ENCODE data around the gene TXNDC12.
"Not testable (repeated sequence)": the region's sequence is repeated elsewhere in the genome, so short reads cannot be mapped to it uniquely, and the experiment has no call there.

The TXNDC12 gene

DNA sequence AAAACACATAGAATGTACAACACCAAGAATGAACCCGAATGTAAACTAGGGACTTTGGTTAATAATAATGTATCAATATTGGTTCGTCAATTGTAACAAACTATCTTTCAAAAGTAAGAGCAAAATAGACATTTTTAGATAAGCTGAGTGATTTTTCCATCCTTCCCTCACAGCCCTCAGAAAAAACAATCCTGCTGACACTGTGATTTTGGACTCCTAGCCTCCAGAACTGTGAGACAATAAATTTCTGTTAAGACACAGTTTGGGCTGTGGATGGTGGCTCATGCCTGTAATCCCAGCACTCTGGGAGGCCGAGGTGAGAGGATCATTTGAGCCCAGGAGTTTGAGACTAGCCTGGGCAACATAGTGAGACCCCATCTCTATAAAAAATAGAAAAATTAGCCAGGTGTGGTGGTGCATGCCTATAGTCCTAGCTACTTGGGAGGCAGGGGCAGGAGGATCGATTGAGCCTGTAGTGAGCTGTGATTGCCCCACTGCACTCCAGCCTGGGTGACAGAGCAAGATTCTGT, 9.3 kb downstream of the TXNDC12 start:
- not testable (repeated sequence) for DNase-seq

DNA sequence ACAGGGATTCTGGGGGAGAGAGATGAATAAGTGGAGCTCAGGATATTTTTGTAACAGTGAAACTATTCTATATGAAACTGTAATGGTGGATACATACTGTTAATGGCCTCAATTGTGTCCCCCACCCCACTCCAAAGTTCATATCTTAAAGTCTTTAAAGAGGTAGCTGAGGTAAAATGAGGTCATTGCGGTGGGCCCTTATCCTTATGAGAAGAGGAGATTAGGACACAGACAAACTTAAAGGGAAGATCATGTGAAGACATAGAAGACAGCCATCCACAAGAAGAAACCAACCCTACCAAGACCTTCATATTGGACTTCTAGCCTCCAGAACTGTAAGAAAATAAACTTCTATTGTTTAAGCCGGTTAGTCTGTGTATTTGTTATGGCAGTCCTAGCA, 9.8 kb downstream of the TXNDC12 start:
- no peak for DNase-seq

DNA sequence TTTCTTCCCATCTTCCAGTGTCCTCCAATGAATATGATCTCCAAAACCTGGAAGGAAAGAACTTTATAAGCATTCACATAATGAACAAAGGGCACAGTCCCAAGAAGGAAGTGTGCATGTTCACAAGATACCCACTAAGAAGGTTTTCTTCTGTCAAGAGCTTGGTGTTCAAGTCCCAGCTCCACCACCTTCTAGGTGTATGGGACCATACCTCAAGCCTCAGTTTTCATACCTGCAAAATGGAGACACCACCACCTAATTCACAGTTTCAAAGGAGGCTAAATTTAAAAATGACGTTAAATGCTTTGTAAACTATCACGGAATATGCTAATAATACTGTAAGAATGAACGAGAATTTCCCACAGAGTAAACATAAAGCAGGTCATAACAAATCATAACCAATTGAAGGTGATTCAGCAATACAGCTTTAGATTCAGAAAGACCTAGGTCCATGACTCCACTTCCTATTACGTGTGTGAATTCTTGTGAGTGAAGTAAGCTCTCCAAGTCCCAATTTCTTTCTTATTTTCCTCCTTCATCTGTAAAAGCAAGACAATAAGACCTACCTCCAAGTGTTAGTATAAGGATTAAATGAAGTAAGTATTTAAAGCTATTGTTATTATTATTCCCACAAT, 13.3 kb downstream of the TXNDC12 start:
- no peak for DNase-seq

DNA sequence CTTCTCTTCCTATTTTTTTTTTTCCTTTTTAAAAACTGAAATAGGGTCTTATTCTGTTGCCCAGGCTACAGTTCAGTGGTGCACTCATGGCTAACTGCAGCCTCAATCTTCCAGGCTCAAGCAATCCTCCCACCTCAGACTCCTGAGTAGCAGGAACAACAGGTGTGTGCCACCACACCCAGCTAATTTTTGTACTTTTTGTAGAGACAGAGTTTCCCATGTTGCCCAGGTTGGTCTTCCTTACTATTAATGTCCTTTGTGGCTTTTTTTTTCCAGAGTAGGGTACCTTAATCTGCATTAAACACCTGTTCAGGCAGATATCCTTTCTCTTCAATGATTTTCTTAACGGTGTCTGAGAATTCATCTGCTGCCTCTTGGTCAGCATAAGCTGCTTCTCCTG, 17.1 kb downstream of the TXNDC12 start:
- no peak for DNase-seq

DNA sequence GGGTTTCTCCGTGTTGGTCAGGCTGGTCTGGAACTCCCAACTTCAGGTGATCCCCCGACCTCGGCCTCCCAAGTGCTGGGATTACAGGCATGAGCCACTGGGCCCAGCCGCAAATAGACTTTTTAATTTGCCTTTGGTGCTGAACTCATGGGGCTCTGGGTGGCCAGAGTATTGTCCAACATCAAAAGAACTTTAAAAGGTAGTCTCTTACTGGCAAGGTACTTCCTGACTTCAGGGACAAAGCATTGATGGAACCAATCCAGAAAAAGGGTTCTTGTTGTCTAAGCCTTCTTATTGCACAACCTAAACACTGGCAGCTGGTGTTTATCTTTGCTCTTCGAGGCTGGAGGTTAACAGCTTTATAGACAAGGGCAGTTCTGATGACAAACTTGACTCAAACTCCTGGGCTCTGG, 17.6 kb downstream of the TXNDC12 start:
- peak; percentile 58 for DNase-seq

DNA sequence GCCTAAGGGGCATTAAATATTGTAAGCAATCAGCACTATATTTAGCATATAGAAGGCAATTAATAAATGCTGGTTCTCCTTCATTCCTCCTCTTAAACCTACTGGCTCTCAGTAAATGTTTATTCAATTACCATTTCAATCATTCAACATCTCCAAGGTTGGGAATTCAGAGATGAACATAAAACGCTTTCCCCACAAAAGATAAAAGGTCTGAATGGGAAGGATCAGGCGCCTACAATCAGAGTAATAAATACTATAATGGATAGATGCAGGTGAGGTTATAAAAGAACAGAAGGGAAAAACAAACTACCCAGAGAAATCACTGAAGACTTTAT, 21.0 kb downstream of the TXNDC12 start:
- DNase-seq, result no peak

DNA sequence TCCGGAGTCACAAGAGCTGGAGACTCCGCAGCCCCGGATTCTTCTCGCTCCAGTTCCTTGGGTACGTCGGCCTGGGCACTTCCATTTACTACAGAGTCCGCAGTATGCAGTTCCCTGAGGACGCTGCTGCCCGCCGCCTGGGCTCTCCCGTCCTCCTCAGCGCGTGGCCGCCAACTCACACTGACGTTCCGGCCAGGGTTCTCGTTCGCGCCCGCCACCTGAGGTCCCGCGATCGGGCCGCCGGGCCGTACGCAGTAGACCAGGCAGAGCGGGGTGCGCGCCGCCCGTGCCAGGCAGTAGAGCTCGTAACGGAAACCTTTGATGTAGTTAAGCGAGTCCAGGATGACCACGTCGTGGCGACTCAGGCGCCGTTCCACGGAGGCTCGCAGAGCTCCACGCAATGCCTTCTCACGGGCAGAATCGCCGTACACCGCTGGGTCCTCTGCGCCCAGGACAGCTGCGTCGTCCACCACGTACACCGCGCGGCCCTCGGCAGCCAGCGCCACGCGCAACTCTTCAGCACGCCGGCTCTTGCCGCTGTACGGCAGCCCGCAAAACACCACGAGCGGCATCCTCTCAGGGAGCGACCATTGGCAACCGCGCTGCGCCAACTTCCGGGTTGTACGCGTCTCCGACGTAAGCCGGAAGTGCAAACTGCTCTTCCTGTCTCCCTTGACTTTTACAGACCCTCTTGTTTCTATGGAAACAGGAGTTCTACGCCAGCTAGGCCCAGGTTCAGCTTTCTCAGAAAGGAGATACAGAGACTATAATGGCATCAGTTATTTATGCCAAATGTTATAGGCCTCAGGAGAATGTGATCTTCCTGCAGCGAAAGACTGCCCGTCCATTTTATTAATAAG, 21.6 kb downstream of the TXNDC12 start, which contains the start of gene KTI12:
Gene KTI12, minus strand, starts transcription at position 621 of the 860 bp plus-strand sequence. Its CDS starts 49 bp downstream, at position 572.
- DNase-seq, result peak; percentile 92

DNA sequence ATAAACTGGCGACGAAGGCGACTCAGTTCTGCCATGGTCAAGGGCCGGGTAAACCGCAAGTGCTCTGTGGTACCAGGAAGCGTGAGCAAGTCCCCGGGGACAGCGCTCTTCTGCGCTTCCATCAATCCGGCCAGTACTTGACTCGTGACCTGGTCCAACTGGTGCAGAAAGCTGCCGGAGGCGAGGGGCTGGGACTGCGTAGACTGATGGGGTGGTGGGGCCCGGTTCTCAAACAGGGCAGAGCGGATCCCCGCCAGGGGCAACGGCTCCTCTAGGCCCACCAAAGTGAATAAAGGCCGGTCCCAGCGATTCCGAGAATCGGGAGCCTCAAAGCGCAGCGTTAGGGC, 22.2 kb downstream of the TXNDC12 start:
- peak; percentile 72 for DNase-seq

DNA sequence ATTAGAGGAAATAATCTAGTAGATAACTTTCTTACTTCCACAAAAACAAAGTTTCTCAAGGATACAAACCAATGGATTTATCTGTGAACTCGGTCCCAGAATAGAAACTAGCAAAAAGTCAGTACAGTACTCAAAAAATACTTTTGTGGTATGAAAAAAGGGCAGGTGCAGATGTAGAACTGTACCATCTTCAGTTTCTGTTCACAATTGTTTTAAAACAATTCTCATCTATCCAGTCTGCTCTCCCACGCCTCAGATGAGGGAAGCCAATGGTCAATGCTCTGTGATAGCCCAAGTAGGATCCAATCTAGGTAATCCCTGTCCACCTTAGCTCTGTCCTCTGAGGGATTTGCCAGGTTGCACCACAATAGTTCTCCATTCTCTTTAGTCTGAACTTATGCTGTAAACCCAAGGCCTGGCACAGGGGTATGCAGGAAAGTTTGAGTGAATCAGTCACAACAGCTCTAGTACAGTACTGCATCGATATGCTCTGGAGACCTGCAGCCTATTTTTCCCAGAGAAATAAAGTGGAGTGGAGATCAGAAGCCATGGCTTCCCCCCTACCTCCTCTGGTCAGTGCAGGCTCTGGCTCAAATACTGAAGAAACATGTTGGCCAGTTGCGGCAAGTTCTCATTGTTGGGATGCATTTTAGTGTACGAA, 22.7 kb downstream of the TXNDC12 start:
- no peak for DNase-seq

DNA sequence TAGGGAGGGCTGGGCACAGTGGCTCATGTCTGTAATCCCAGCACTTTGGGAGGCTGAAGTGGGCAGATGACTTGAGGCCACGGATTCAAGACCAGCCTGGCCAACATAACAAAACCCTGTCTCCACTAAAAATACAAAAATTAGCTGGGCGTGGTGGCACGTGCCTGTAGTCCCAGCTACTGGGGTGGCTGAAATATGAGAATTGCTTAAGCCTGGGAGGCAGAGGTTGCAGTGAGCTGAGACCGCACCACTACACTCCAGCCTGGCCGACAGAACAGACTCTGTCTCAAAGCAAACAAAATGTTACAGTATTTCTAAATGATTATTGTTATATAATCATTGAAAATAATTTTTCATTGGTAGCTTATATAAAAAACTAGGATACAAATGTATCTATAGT, 26.2 kb downstream of the TXNDC12 start:
- DNase-seq, result not testable (repeated sequence)

DNA sequence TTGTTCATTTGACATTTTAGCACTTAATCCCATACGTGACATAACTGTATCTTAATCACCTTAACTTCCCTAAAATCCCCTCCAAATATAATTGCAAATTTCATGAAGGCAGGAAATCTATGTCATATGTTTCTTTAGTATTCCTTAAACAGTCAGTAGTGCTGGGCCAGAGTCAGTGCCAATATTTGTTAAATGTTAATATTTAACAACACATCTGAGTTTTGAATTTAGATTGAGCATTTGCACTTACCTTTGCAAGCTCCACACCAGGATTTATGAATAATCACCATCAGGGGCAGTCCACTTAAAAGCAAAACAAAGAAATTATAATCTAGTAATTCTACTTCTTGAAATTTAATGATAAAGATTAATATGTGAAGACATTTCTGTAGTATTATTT, 26.7 kb downstream of the TXNDC12 start:
- no peak for DNase-seq

DNA sequence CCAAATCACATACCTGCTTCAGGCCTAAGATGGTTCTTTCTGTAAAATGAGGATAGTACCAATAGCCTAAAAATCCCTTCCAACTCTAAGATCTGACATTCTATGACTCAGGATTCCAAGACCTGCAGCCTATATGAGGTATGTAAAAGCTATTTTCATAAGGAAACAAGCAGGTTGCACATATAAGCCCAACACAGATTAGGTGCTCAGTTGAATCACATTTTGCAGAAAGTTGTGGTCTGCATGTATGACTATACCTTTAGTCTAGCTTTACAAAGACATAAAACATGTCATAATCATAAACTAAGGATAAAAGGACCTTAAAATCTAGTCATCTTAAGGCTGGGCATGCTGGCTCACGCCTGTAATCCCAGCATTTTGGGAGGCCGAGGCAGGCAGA, 28.7 kb downstream of the TXNDC12 start:
- no peak for DNase-seq

DNA sequence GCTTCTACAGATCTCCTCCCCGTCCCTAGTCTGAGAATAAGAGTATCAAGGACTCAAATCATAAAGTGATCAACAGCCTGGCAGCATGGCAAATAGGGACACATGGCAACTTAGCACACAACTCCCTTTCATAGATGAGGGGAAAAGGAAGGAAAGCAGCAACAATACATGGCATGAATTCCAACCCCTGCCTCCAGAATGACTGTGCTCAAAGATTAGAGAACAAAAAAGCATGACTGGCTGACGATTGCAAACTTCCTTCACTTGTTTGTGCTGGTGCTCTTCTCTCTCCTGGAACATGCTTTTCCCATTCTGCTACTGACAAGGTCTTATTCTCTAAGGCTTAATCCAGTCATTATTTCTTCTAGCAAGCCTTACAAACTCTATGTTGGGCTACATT, 32.9 kb downstream of the TXNDC12 start:
- no peak for DNase-seq

DNA sequence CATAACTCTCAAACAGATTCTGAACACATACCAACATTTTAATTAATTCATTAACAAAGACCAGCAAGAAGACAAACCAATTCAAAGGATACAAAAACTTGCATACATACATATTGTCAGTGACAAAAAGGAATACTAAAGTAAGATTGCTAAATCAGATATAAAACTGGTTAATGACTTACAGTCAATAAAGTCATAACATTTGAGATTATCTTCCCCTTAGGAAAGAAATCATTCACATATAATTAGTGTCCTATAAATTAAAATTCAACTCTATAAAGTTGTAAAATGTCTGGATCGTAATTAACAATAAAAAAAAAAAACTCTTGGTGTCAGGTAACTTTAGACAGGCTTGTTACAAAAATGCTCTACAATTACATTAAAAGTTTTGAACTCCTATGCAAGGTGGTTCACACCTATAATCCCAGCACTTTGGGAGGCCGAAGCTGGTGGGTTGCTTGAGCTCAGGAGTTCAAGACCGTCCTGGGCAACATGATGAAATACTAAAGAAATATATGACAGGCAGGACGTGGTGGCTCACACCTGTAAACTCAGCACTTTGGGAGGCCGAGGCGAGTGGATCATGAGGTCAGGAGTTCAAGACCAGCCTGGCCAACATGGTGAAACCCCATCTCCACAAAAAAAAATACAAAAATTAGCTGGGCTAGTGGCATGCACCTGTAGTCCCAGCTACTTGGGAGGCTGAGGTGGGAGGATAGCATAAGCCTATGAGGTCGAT, 46.8 kb downstream of the TXNDC12 start:
- DNase-seq, result no peak

DNA sequence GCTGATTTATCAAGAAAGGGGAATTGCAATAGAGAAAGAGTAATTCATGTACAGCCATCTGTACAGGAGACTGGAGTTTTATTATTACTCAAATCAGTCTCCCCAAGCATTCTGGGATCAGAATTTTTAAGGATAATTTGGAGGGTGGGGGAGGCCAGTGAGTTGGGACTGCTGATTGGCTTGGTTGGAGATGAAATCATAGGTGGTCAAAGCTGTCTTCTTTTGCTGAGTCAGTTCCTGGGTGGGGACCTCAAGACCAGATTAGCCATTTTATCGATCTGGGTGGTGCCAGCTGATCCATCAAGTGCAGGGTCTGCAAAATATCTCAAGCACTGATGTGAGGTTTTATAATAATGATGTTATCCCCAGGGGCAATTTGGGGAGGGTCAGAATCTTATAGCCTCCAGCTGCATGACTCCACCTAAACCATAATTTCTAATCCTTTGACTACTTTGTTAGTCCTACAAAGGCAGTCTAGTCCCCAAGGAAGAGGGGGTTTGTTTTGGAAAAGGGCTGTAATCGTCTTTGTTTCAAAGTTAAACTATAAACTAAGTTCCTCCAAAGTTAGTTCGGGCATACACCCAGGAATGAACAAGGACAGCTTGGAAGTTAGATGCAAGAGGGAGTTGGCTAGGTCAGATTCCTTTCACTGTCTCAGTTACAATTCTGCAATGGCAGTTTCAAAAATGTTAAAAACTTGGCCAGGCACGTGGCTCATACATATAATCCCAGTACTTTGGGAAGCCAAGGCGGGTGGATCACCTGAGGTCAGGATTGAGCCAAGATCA, 47.6 kb downstream of the TXNDC12 start:
- no peak for DNase-seq

DNA sequence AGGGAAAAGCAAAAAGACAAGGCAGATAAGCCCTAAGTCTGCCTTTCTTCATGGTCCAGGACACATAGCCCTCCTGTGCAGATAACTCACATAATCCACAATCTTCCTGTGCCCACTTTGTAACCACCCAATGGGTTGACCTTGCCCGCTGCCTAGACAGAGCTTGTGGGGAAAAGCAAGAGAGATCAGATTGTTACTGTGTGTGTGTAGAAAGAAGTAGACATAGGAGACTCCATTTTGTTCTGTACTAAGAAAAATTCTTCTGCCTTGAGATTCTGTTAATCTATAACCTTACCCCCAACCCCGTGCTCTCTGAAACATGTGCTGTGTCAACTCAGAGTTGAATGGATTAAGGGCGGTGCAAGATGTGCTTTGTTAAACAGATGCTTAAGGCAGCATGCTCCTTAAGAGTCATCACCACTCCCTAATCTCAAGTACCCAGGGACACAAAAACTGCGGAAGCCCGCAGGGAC, 48.9 kb downstream of the TXNDC12 start:
- not testable (repeated sequence) for DNase-seq

DNA sequence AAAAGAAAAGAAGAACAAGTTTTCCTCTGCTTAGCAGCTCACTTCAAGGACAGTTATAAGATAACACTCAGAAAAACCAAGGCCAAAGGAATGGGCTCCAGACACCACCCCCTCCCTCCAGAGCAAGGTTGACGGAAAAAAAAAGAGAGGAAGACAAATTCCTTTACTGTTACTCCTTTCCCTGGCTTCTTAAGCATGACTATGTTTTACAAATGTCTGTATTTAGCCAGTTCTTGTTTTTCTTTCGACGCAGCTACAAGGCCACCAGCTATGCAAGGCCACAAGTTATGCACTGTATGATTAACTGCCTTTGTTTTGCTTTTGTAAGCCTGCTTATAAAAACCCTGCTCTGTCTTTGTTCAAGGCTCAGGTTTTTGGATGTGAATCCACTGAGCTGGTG, 49.4 kb downstream of the TXNDC12 start:
- DNase-seq, result not testable (repeated sequence)

DNA sequence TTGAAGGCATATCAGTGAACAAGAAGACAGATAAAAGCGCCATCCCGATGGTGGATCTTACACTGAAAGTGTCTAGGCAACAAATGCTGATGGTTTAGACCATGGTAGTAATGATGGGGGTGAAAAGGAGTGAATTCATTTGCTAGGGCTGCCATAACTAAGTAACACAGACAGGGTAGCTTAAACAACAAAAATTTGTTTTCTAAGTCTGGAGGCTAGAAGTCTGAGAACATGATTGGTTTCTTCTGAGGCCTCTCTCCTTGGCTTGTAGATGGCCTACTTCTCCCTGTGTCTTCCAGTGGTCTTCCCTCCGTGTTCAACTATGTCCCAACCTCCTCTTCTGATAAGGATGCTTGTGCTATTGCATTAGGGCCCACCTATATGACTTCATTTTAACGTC, 51.1 kb downstream of the TXNDC12 start:
- DNase-seq, result no peak

DNA sequence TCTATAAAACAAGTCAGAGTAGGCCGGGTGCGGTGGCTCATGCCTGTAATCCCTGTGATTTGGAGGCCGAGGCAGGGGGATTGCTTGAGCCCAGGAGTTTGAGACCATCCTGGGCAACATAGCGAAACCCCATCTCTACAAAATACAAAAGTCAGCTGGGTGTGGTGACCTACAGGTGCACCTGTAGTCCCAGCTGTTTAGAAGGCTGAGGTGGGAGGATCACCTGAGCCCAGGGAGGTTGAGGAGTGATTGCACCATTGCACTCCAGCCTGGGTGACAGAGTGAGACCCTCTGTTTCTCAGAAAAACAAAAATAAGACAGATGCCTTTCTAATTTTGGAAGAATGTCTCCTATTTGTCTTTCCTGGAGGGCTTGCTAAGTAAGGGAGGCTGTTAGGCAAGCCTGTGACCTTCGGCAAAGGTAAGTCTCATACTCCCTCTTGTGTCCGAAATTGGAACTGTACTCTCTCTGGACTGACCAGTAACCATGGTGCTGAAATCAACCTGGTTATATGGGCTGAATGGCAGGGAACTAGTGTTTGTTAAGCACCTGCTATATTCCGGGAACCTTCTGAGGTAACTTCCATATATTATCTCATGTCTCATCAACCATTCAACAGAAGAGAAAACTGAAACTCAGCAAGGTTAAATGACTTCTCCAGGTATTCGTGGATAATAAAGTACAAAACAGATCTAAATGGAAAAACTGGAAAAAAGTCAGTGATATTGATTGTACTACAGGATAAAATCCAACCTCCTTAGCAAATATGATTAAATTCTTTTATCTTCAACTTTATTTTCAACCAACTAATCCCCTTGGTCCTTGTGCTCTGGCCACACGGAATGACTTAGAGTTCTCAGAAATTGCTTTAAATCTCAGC, 52.7 kb downstream of the TXNDC12 start:
- peak; percentile 75 for DNase-seq

DNA sequence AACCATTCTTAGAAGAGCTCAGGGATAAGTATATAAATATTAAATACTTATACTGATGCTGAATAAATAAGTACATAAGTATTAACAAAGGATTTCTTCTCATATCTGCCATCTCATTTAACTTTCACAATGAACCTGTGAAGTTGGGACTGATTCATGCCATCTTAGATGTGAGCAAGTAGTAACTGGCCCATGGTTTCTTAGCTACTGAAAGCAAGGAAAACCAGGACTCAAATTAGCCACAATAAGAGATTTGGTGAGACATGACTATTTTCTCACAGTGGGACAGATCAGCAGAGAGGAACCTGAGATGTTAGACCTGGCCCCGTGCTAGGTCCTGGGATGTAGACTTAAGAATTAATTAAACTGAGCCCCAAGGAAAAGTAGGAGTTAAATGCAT, 56.3 kb downstream of the TXNDC12 start:
- no peak for DNase-seq

DNA sequence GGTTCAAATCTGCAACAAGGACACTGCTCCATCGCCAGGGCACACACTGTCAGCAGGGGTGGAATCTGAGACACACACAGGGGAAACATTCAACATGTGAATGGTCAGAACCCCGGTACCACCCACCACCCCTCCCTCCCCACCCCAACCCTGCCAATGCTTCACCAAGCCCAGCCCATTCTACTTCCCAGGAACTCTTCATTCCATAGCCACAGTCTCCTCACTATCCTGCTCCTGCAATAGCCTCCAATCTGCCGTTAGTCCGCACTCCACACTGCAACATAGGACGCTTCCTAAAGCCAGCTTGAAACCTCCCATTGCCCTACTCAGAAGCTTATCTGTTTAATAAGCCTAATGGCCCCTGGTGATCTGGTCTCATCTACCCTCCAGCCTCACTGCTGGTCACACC, 57.0 kb downstream of the TXNDC12 start:
- no peak for DNase-seq
